NOMO-1 treated with DMSO at 0.1 percent for 48 hours (cell line): Measurements from ENCODE around the gene CASQ2.

Experiments used
- DNase-seq: peaks from one replicate; lab custom pipeline; 2025; ENCODE audit not compliant: unreplicated experiment; lab: John Stamatoyannopoulos, UW

CASQ2 gene

GRCh38 chr1:115768549-115768948 lies at the start of gene CASQ2:
Gene CASQ2 (minus strand): TSS chr1:115768714. CDS start chr1:115768541, 173 bp downstream.
- DNase-seq, result no peak

- no peak for DNase-seq
These were observed 47.2 kb upstream of the CASQ2 start for GRCh38 chr1:115815694-115816093.

GRCh38 chr1:115814685-115815398 lies 46.3 kb upstream of the CASQ2 start:
- no peak for DNase-seq

- DNase-seq, result peak; percentile 76
These were observed 45.2 kb upstream of the CASQ2 start for GRCh38 chr1:115813727-115814126.

GRCh38 chr1:115811140-115811828 lies 42.8 kb upstream of the CASQ2 start:
- DNase-seq, result no peak

GRCh38 chr1:115810609-115811008 lies 42.1 kb upstream of the CASQ2 start:
- DNase-seq, result no peak

- DNase-seq, result no peak
These were observed 41.3 kb upstream of the CASQ2 start for GRCh38 chr1:115809847-115810246.

- DNase-seq, result no peak
These were observed 40.6 kb upstream of the CASQ2 start for GRCh38 chr1:115809076-115809475.

- peak; percentile 76 for DNase-seq
These were observed 39.2 kb upstream of the CASQ2 start for GRCh38 chr1:115807723-115808122.

- no peak for DNase-seq
These were observed 37.1 kb upstream of the CASQ2 start for GRCh38 chr1:115805597-115805996.

- DNase-seq, result no peak
These were observed 33.9 kb upstream of the CASQ2 start for GRCh38 chr1:115802416-115802815.

- DNase-seq, result no peak
These were observed 29.0 kb upstream of the CASQ2 start for GRCh38 chr1:115797486-115797885.

GRCh38 chr1:115796897-115797296 lies 28.4 kb upstream of the CASQ2 start:
- DNase-seq, result no peak

GRCh38 chr1:115796036-115796435 lies 27.5 kb upstream of the CASQ2 start:
- no peak for DNase-seq

- DNase-seq, result no peak
These were observed 26.6 kb upstream of the CASQ2 start for GRCh38 chr1:115794976-115795639.

GRCh38 chr1:115793162-115793561 lies 24.6 kb upstream of the CASQ2 start:
- DNase-seq, result no peak

- no peak for DNase-seq
These were observed 23.3 kb upstream of the CASQ2 start for GRCh38 chr1:115791816-115792215.

GRCh38 chr1:115790846-115791245 lies 22.3 kb upstream of the CASQ2 start:
- DNase-seq, result no peak

GRCh38 chr1:115790356-115790755 lies 21.8 kb upstream of the CASQ2 start:
- DNase-seq, result no peak

GRCh38 chr1:115783311-115783710 lies 14.8 kb upstream of the CASQ2 start:
- no peak for DNase-seq

GRCh38 chr1:115782571-115783281 lies 14.2 kb upstream of the CASQ2 start:
- DNase-seq, result no peak
